Esophagus mucosa (tissue), 1 donor: ENCODE results near the gene RABL2B. TPM values are rescaled to one million over a fixed set of nuclear protein-coding genes. Genes with fewer than 3 reads are reported as not detected.
"Not testable (repeated sequence)": the region's sequence is repeated elsewhere in the genome, so short reads cannot be mapped to it uniquely, and the experiment has no call there.

ENCODE experiments used
- ATAC-seq: fragments of 200-7000 bp; cut with Tn5 transposase; one replicate; pipeline ENCODE4 v1.9.1; 2020
- total RNA-seq: library from RNA; stranded (reverse); gene quantifications from one replicate; pipeline ENCODE4 v1.2.4, GENCODE V29; 2023
- donor health status: DM: yes; HTN: yes; CAD: no.

RABL2B gene
- total RNA-seq, result 11.8 TPM

DNA sequence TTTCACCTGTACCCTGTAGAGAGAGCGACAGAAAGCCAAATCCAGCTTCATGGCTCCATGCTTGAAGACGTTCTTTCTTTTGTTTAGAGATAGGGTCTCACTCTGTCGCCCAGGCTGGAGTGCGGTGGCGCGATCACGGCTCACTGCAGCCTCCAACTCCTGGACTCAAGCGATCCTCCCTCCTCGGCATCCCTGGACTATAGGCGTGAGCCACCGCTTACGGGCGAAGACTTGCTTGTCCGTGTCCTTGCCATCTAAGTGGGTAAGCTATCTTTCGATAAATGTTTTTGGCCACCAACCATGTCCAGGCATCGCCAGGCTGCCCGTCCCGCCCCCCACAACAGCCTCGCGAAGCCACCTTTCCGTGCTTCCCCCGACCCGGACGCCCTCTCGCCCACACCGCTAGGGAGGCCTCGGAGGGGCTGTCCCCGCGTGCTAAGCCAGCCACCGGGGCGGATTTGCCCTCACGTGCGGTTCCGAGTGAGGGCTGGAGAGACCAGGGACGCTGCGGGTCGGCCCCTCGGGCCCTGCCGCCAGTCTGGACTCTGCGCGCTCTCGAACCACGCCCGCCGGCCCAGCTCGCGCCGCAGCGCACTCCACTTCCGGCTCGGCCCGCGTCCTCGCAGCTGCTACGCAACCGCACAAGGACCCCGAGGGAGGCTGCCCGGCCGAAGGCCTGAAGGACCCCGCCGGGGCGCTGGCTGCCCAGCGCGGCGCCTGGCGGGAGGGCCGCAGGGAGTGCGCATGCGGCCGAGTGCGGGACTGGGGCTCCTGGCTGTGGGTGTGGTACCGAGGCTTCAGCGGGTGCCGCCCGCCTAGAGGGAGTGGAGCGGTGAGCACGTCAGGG, at the start of gene RABL2B:
TSS of gene RABL2B (minus strand) at position 604 of the 847 bp plus-strand sequence. CDS start 1,342 bp downstream, outside the sequence.
- peak; percentile 99 for ATAC-seq

DNA sequence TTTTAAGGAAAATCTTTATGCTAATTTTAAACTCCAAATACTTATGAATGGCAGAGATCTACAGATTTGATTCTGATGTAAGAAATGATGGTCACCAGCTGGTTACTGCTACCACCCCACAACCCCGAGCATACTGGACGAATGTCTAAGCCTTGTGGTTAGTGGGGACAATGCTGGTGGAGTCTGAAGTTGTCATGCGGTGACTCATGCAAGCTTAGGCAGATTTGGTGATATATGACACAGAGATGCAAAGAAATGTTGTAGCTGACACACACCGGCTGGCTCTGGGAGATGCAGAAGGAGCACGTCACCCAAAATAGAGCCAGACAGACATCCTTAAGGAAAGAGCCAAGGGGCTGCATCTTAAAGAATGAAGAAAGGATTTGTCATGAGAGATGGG, 3.5 kb upstream of the RABL2B start:
- not testable (repeated sequence) for ATAC-seq

DNA sequence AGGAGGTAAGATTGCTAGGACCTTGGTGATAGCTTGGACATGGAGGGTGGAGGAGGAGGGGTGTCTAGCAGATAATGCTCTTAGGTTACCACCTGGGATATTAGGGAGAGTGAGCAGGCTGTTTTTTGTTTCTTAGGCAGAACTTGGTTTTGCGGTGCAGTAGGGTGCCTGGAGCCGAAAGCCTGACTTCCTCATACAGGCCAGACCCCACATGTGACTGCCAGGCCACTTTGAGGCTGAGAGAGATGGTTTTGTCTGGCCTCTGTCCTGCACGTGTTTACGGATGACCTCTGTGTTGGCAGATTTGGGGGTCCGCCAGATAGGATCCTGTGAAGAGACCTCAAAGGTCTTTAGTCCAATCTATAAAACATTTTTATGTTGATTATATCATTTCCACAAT, 1.9 kb upstream of the RABL2B start:
- not testable (repeated sequence) for ATAC-seq

DNA sequence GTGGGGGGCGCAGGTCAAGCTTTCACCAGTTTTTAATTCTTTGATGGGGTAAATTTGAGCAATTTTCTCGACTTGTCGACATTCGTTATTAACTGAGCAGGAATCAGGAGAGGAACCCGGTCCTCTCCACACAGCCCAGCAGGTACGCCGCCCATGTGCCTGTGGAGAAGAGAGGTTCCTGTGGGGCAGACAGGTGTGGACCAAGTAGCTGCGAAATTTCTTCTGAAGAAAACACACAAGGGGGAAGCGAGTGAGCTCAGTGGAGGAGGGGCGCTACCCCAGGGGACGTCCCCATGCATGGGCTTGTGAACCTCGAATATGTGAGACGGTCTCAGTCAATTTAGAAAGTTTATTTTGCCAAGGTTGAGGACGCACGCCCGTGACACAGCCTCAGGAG, 442 bp upstream of the RABL2B start:
- ATAC-seq, result peak; percentile 35

- ATAC-seq, result not testable (repeated sequence)
These were observed 1.2 kb downstream of the RABL2B start for GRCh38 chr22:50782253-50782652.

GRCh38 chr22:50780244-50780643, 3.2 kb downstream of the RABL2B start:
- ATAC-seq, result not testable (repeated sequence)

- not testable (repeated sequence) for ATAC-seq
These were observed 5.8 kb downstream of the RABL2B start for GRCh38 chr22:50777631-50778030.

DNA sequence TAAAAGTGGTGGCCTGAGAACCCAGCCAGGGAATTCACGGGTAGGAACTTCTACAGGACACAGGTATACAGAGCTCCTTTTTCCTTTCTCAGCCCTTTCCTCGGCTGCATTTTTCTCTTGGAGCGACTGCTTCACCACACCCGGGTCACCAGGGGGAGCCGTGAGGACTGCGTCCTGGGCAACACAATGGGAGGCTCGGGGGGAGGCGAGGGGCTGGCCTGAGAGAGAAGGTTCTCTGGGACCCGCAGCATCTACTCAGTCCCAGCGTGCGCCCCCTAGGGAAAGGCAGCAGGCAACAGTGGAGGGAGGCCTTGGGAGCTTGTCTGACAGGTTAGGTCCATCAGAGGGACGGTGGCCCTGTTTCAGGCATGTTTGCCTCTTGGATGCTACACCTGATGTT, 8.3 kb downstream of the RABL2B start:
- peak; percentile 52 for ATAC-seq

DNA sequence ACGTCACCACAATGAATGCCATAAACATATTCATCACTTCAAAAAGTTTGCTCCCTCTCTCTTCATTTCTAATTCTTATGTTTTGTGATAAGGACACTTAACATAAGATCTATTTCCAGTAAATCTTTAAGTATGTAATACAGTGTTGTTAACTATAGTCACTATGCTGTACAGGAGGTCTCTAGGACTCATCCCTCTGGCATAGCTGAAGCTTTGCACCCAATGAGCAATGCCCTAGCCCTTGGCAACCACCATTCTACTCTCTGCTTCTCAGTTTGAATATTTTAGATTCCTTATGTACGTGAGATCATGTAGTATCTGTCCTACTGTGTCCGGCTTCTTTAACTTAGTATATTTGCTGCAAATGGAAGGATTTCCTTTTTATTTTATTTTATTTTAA, 19.1 kb downstream of the RABL2B start:
- not testable (repeated sequence) for ATAC-seq

DNA sequence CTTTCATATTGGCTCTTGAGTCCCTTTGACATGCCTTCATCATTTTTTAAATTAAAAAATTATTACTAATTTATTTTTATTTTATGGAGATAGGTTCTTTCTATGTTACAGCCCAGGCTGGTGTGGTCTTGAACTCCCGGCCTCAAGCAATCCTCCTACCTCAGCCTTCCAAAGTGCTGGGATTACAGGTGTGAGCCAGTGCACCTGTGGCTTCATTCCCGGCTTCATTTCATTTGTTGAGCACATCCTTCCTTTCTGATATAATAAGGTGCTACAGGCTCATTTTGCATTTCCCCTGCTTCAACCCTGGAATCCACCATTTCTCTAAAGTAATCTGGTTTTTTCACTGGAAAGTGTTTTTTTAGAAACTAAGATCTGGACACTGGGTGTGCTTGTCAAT, 21.6 kb downstream of the RABL2B start:
- not testable (repeated sequence) for ATAC-seq

GRCh38 chr22:50759597-50760341, 23.7 kb downstream of the RABL2B start:
- not testable (repeated sequence) for ATAC-seq

- peak; percentile 38 for ATAC-seq
These were observed 26.4 kb downstream of the RABL2B start for GRCh38 chr22:50756949-50757491.

GRCh38 chr22:50756406-50756805, 27.0 kb downstream of the RABL2B start:
- not testable (repeated sequence) for ATAC-seq

DNA sequence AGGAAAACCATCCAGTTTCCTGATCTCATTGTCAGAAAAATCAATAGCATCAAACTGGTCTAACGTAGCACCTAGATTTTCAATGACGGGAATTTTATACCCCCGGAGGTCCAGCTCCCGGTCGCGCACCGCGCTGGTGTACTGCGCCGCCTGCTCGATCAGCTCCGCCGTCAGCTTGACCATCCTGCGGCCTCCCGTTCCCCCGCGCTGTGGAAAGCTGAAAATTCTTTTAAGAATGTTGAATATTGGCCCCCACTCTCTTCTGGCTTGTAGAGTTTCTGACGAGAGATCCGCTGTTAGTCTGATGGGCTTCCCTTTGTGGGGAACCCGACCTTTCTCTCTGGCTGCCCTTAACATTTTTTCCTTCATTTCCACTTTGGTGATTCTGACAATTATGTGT, 28.2 kb downstream of the RABL2B start:
- ATAC-seq, result not testable (repeated sequence)

- peak; percentile 38 for ATAC-seq
These were observed 33.9 kb downstream of the RABL2B start for GRCh38 chr22:50749302-50750074.

GRCh38 chr22:50748630-50749029, 34.8 kb downstream of the RABL2B start:
- ATAC-seq, result not testable (repeated sequence)

GRCh38 chr22:50747521-50747920, 35.9 kb downstream of the RABL2B start:
- ATAC-seq, result not testable (repeated sequence)

- not testable (repeated sequence) for ATAC-seq
These were observed 39.0 kb downstream of the RABL2B start for GRCh38 chr22:50744424-50744823.

DNA sequence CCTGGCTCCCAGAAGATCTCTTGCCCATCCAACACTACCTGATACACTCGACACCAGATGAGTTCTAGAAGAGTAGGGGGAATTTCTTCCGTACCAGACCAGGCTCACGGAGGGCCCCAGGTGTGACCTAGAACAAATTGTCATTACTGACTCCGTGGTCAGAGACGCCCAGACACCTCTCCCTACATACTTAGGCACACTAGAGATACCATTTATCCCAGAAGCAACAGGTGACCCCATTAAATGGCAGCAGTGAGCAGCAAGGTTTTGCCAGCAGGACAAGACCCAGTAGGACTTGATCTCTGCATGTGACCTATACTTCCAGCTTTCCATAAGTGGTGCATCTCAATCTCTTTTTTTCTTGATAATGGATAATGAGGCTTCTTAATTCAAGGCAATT, 42.7 kb downstream of the RABL2B start:
- ATAC-seq, result not testable (repeated sequence)

DNA sequence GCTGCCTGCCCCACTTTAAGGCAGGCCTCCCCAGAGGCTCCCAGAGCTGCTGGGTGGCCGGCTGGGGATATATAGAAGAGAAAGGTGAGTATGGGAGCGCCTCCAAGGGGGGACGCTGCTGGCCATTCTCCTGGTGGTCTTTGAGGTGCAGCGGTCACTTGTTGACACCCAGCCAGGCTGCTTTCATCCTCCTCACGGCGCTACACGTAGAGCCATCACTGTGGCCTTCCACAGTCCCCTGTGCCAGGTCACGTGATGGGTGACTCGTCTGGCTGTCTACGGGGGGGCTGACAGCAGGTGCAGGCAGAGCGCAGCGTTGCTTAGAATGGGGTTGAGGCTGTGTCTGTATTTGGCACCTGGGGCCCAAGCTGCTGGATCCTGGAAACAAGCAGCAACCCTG, 43.5 kb downstream of the RABL2B start:
- no peak for ATAC-seq

GRCh38 chr22:50739279-50739691, 44.2 kb downstream of the RABL2B start:
- no peak for ATAC-seq

DNA sequence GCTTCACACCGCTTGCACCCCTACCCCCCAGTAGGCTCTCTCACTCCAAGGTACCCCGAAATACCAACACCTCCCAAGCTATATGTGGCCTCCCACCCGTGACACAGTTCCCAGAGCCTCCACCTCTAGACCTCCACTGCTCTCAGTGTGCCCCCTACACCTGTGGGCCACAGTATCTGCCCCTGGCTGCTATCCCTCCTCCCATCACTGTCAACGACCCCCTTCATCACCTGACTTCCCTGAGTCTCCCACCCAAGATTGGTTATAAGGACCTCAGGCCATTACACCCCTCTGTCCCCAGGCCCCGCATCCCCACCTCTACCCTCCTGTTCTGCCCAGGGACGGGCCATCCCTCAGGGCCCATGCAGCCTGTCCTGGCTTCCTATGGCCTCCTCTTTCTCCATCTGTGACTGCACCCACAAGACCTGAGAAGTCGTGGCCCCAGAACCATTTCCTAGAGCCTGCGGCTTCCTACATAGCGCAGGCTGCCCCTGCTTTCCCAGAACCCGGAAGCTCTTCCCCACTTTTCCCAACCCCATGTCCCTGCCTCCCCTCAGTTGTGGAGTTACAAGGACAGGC, 44.7 kb downstream of the RABL2B start:
- no peak for ATAC-seq
